GM12878 (cell line): Measurements from ENCODE around the gene SLC35A1. TPM values are rescaled to one million over a fixed set of nuclear protein-coding genes. Genes with fewer than 3 reads are reported as not detected.

ENCODE experiments used
- ATAC-seq: fragments of 200-7000 bp; cut with Tn5 transposase; 3 replicates; pipeline ENCODE4 v1.9.1; 2020; ENCODE audit warnings: mild to moderate bottlenecking, moderate library complexity
- Bru-seq: library from RNA; stranded (reverse); fragments of 400-500 nt; gene quantifications from one replicate; lab custom pipeline; 2021; lab: Mats Ljungman, UMichigan
- BruChase-seq, 2 experiments: library from RNA; stranded (reverse); fragments of 400-500 nt; gene quantifications; one replicate each; lab custom pipeline; 2021; lab: Mats Ljungman, UMichigan
- BruUV-seq: library from RNA; stranded (reverse); fragments of 400-500 nt; replicated peaks from 2 replicates; lab custom pipeline; 2021; lab: Mats Ljungman, UMichigan
- CTCF ChIA-PET: fragments of 300-600 bp; sonication (Branson Sonifier 250); formaldehyde crosslinking; extraction: SDS; loops from one replicate; lab custom pipeline; 2021; ENCODE audit warnings: inconsistent platforms; lab: Yijun Ruan, JAX
- POLR2A ChIA-PET: fragments of 350-600 bp; formaldehyde crosslinking; extraction: SDS; loops from one replicate; lab custom pipeline; 2021; ENCODE audit warnings: inconsistent platforms; lab: Charles Lee
- RAD21 ChIA-PET: fragments of 300-600 bp; sonication (Branson Sonifier 250); formaldehyde crosslinking; loops from one replicate; lab custom pipeline; 2023; ENCODE audit warnings: antibody characterized with exemption; ENCODE audit not compliant: unreplicated experiment; lab: Charles Lee
- SMC1A ChIA-PET: fragments of 300-600 bp; sonication (Branson Sonifier 250); formaldehyde crosslinking; loops from one replicate; lab custom pipeline; 2023; ENCODE audit not compliant: unreplicated experiment, uncharacterized antibody; lab: Charles Lee
- DNase-seq: peaks from one replicate; pipeline ENCODE4 v3.0.0-alpha.2; 2011; ENCODE audit warnings: low read depth, low spot score
- FAIRE-seq: peaks from 3 replicates; lab custom pipeline; 2011; peaks lifted over from hg19 to GRCh38; lab: Jason Lieb, UNC
- H2AFZ ChIP-seq: 2 replicates; pipeline ENCODE4 v1.6.0; 2011; ENCODE audit warnings: low read depth, low read length, control low read depth; ENCODE audit not compliant: control insufficient read depth
- H3K27ac ChIP-seq: 2 replicates; pipeline ENCODE4 v1.5.1; 2011; ENCODE audit warnings: control low read depth; ENCODE audit not compliant: control insufficient read depth, insufficient read depth
- H3K27me3 ChIP-seq, 2 experiments: replicated peaks in 1 of 2; 2 replicates each; pipeline versions ENCODE4 v1.6.0 to v1.6.1; 2011; ENCODE audit warnings: low read length in 1 of 2; ENCODE audit not compliant: control insufficient read depth in 2 of 2, insufficient read depth in 2 of 2
- H3K36me3 ChIP-seq, 2 experiments: 2 replicates each; pipeline ENCODE4 v1.5.1; 2011; ENCODE audit warnings: low read length in 1 of 2; ENCODE audit not compliant: control insufficient read depth in 2 of 2, insufficient read depth in 2 of 2
- H3K4me1 ChIP-seq: 2 replicates; pipeline ENCODE4 v1.6.1; 2011; ENCODE audit warnings: mild to moderate bottlenecking, low read length, moderate library complexity, mixed read lengths; ENCODE audit not compliant: control insufficient read depth, insufficient read depth
- H3K4me2 ChIP-seq: 2 replicates; pipeline ENCODE4 v1.6.0; 2011; ENCODE audit warnings: control low read depth; ENCODE audit not compliant: control insufficient read depth, insufficient read depth
- H3K4me3 ChIP-seq: fragments of 200-600 bp; sonication (generic); 2 replicates; pipeline ENCODE4 v1.5.1; 2016
- H3K79me2 ChIP-seq: 2 replicates; pipeline ENCODE4 v1.6.0; 2011; ENCODE audit warnings: low read length; ENCODE audit not compliant: control insufficient read depth, insufficient read depth
- H3K9ac ChIP-seq: 2 replicates; pipeline ENCODE4 v1.8.0; 2011; ENCODE audit warnings: low read length, control low read depth, mixed read lengths; ENCODE audit not compliant: control insufficient read depth, insufficient read depth
- H3K9me3 ChIP-seq: replicated peaks from 3 replicates; pipeline ENCODE4 v1.5.1; 2011; ENCODE audit warnings: mild to moderate bottlenecking, low read length; ENCODE audit not compliant: control insufficient read depth, insufficient read depth
- H4K20me1 ChIP-seq: 2 replicates; pipeline ENCODE4 v1.6.0; 2011; ENCODE audit not compliant: control insufficient read depth, insufficient read depth
- ASH2L ChIP-seq: fragments of 300-600, 200-600 bp; sonication (generic); IDR thresholded peaks from 2 replicates; pipeline ENCODE4 v1.6.1; 2017; ENCODE audit warnings: low read depth, mild to moderate bottlenecking, borderline replicate concordance
- CEBPB ChIP-seq, 2 experiments: fragments of 150-350 bp in 1 of 2; IDR thresholded peaks; 2 replicates each; pipeline ENCODE4 v1.6.1; 2012 to 2014; ENCODE audit warnings: low read depth in 2 of 2, low read length in 2 of 2, borderline replicate concordance in 1 of 2, inconsistent platforms in 1 of 2
- CHD2 ChIP-seq: IDR thresholded peaks from 2 replicates; pipeline ENCODE4 v1.6.1; 2011; ENCODE audit warnings: low read depth, low read length, improper control_type of control experiment, borderline replicate concordance
- CHD4 ChIP-seq: fragments of 200-600 bp; sonication (generic); IDR thresholded peaks from 2 replicates; pipeline ENCODE4 v1.6.1; 2016; ENCODE audit warnings: mild to moderate bottlenecking
- CREB1 ChIP-seq: IDR thresholded peaks from 2 replicates; pipeline ENCODE4 v1.6.1; 2012; ENCODE audit warnings: low read depth, mild to moderate bottlenecking, inconsistent platforms
- IRF4 ChIP-seq: IDR thresholded peaks from 2 replicates; pipeline ENCODE4 v1.6.1; 2011; ENCODE audit warnings: low read depth, low read length
- NR2F1 ChIP-seq: fragments of 450-650 bp; conservative IDR thresholded peaks from 2 replicates; pipeline ENCODE4 v1.6.1; 2017; ENCODE audit warnings: mild to moderate bottlenecking
- POLR2AphosphoS2 ChIP-seq: IDR thresholded peaks from 2 replicates; pipeline ENCODE4 v1.6.1; 2011; ENCODE audit warnings: low read depth, mild to moderate bottlenecking, low read length, improper control_type of control experiment, moderate library complexity
- RELA ChIP-seq: fragments of 450-650 bp; IDR thresholded peaks from 2 replicates; pipeline ENCODE4 v1.8.0; 2014; ENCODE audit warnings: borderline replicate concordance; ENCODE audit not compliant: partially characterized antibody
- TCF3 ChIP-seq: IDR thresholded peaks from 2 replicates; pipeline ENCODE4 v1.6.1; 2012; ENCODE audit warnings: low read depth, mild to moderate bottlenecking, low read length, borderline replicate concordance; ENCODE audit not compliant: insufficient read depth
- YY1 ChIP-seq: IDR thresholded peaks from 2 replicates; pipeline ENCODE4 v1.6.1; 2011; ENCODE audit warnings: low read depth, mild to moderate bottlenecking, low read length
- WGBS: methylation state at CpG from one replicate; pipeline ENCODE4 v1.1.6; 2016; ENCODE audit warnings: low lambda C conversion rate; ENCODE audit not compliant: insufficient replicate concordance, insufficient coverage; ENCODE audit errors: missing lambda C conversion rate; 5-methylcytosine and 5-hydroxymethylcytosine counted together
- in situ Hi-C: fragments of 300-500 bp; cut with MboI; formaldehyde crosslinking; loops from 9 replicates; pipeline ENCODE4 v1.14.3; 2018; ENCODE audit warnings: mixed read lengths
- intact Hi-C: fragments of 100-400 bp; cut with micrococcal nuclease; formaldehyde crosslinking; loops from one replicate; pipeline ENCODE4 v1.14.2; 2022; ENCODE audit not compliant: unreplicated experiment
- long read RNA-seq, 2 experiments: library from polyadenylated mRNA; unstranded; transcript quantifications; one replicate each; pipeline ENCODE4 v2.0.0, GENCODE V29; 2019 to 2020
- polyA minus RNA-seq, 3 experiments: library from RNA; depleted of rRNA, polyadenylated mRNA; stranded (reverse); fragments of >200 nt; gene quantifications; 2 replicates each; pipeline ENCODE4 v1.2.3, GENCODE V29; 2011
- polyA plus RNA-seq, 11 experiments: library from polyadenylated mRNA; depleted of rRNA in 4 of 11; unstranded in 6 of 11; stranded (reverse) in 5 of 11; fragments of >200 nt; fragmentation: Nextera tagmentation in 4 of 11; fragmentation: Illumina TruSeq in 1 of 11; extraction: Ambion mirVana in 4 of 11; extraction: Trizol in 1 of 11; gene quantifications; 1 replicate in 1 of 11; 2 replicates in 10 of 11; pipeline versions ENCODE4 v1.2.1 to v1.2.3, GENCODE V29; 2011 to 2016; ENCODE audit warnings: inconsistent platforms in 2 of 11, missing spikeins in 2 of 11, low read depth in 1 of 11
- total RNA-seq, 4 experiments: library from RNA; depleted of rRNA in 3 of 4; stranded (reverse); fragments of >200 nt in 3 of 4; fragmentation: Illumina TruSeq in 1 of 4; extraction: Trizol in 1 of 4; gene quantifications; 2 replicates each; pipeline versions ENCODE4 v1.2.1 to v1.2.3, GENCODE V29; 2013 to 2021
- TF ChIP-seq, protein P1 (sequence below): fragments of 450-650 bp; IDR thresholded peaks from 2 replicates; pipeline ENCODE4 v1.6.1; 2017; ENCODE audit warnings: low read depth, mild to moderate bottlenecking, moderate library complexity
- TF ChIP-seq, protein P2 (sequence below): IDR thresholded peaks from 2 replicates; pipeline ENCODE4 v1.6.1; 2012; ENCODE audit warnings: low read depth, low read length, improper control_type of control experiment

The SLC35A1 gene, protein sequence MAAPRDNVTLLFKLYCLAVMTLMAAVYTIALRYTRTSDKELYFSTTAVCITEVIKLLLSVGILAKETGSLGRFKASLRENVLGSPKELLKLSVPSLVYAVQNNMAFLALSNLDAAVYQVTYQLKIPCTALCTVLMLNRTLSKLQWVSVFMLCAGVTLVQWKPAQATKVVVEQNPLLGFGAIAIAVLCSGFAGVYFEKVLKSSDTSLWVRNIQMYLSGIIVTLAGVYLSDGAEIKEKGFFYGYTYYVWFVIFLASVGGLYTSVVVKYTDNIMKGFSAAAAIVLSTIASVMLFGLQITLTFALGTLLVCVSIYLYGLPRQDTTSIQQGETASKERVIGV
- total RNA-seq (2013; cell fraction: nucleolus; rRNA removed), result 18.4 and 21.0 TPM in 2 replicates
- 7.1 and 8.5 TPM in 2 replicates for total RNA-seq (2014; rRNA removed)
- total RNA-seq (2014; rRNA removed; fragmentation: Illumina TruSeq; extraction: Trizol), result 9.5 and 10.0 TPM in 2 replicates
- total RNA-seq (2021), result 6.8 and 7.8 TPM in 2 replicates
- polyA plus RNA-seq (2011; ENCODE audit: low read depth), result 5.8 TPM
- polyA plus RNA-seq (2011; rRNA removed), result 25.0 and 34.1 TPM in 2 replicates
- polyA plus RNA-seq (2011; cell fraction: cytosol; rRNA removed), result 6.4 and 7.0 TPM in 2 replicates
- polyA plus RNA-seq (2011; cell fraction: nucleus; rRNA removed), result 15.1 and 16.9 TPM in 2 replicates
- 7.4 and 8.5 TPM in 2 replicates for polyA plus RNA-seq (2012)
- polyA plus RNA-seq (2014; fragmentation: Illumina TruSeq; extraction: Trizol), result 9.6 and 13.9 TPM in 2 replicates
- polyA plus RNA-seq (2014; fragmentation: Nextera tagmentation; extraction: Ambion mirVana), result 10 to 100 TPM; 15.1 to 28.0 TPM
- polyA plus RNA-seq (2014; rRNA removed), result 8.8 and 9.8 TPM in 2 replicates
- 10 to 100 TPM; 15.3 to 17.1 TPM for polyA plus RNA-seq (2016; fragmentation: Nextera tagmentation; extraction: Ambion mirVana)
- polyA minus RNA-seq (2011; rRNA and poly(A)+ RNA removed), result 6.5 and 8.2 TPM in 2 replicates
- polyA minus RNA-seq (2011; cell fraction: cytosol; rRNA and poly(A)+ RNA removed), result 3.0 and 4.0 TPM in 2 replicates
- polyA minus RNA-seq (2011; cell fraction: nucleus; rRNA and poly(A)+ RNA removed), result 5.0 and 6.8 TPM in 2 replicates
- percentile 74 among the genes with signal in this experiment for Bru-seq, nascent RNA
- BruChase-seq, experiment 1, labeled RNA remaining after a 6-hour chase, result percentile 89 among the genes with signal in this experiment
- BruChase-seq, experiment 2, labeled RNA remaining after a 2-hour chase, result percentile 91 among the genes with signal in this experiment
- long read RNA-seq, experiment 1, transcript SLC35A1-201 (8 exons, 1,851 nt), result major isoform, 9 of 10 reads
- long read RNA-seq, experiment 1, partial matches to known transcripts, result 0 of 10 reads
- long read RNA-seq, experiment 1, other reads (novel, unspliced or antisense), result 1 of 10 reads
- long read RNA-seq, experiment 2, transcript SLC35A1-201 (8 exons, 1,851 nt), result major isoform, 94 of 112 reads
- long read RNA-seq, experiment 2, partial matches to known transcripts, result 4 of 112 reads
- long read RNA-seq, experiment 2, other reads (novel, unspliced or antisense), result 12 of 112 reads

DNA sequence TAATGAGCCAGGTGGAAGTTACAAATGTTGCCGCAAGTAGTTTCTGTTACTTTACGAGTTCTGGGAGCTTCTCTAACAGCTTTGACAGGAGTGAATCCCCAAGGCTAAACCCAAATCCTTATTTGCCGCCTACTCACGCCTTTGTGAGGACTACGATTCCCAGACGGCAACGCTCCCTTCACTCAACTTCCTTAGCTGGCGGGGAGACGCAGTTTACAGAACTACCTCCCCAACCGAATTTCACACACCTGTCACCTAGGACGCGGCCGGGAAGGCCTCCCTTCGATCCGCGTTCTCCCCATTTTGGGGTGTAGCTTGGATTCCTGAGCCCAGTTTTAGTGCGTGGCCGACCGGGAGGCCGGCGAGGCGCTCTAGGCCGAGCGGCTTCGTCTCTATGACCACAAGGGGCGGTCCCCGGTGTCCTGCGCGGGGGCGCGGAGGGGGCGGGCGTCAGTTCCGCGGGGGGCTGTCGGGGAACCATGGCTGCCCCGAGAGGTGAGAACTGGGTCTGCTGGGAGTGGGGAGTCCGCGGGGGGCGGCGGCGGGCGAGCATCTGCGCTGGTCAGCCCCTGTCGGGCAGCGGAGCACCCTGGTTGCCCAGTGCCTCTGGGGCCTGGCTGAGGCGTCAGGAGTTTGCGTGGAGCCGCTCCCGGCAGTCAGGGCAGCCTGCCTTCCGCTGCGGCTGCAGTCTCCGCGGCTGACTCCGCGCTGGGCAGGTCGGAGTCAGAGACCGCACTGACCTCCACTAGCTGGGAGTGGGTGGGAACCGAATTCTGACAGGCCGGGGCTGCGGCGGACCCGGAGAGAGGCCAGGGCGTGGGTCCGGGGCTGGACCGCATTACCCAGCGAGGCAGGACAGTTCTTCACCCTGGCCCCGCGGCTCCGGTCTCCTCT, at the start of gene SLC35A1:
Gene SLC35A1 (plus strand): TSS at position 450 of the 894 bp plus-strand sequence. CDS start 30 bp downstream, at position 480.
- Histone ChIP-seq H3K36me3 (no peaks in the 10 kb centered on the region; a peak in 1 of 4 replicates), H3K27ac (peak within 1 kb of the TSS; percentile 72), H3K9me3 (no peaks in the 10 kb centered on the region), H3K9ac (peak within 1 kb of the TSS; percentile 75), H3K79me2 (peaks cover 9% of the 10 kb centered on the region), H3K4me2 (peak within 1 kb of the TSS; percentile 88), H3K27me3 (no peaks in the 10 kb centered on the region), H3K4me3 (peak within 1 kb of the TSS; percentile 97), H4K20me1 (no peaks in the 10 kb centered on the region), H3K4me1 (no peaks in the 10 kb centered on the region), H2AFZ (peak within 1 kb of the TSS; percentile 97)
- intact Hi-C loops (loop anchor here (1.0 to 2.0 kb wide), 2 partner anchors 80 to 150 kb away; partner anchors contain the start of gene SMIM8), in situ Hi-C loops (no loop called here)
- RAD21 ChIA-PET, result interaction anchor here (0.7 to 1.0 kb wide), 2 partner anchors 227 to 331 kb away, joined by 3 read pairs; no protein-coding TSS in a partner anchor
- POLR2A ChIA-PET, result interaction anchor here (0.6 to 1.1 kb wide), 3 partner anchors 117 to 1458 kb away, joined by 3 to 5 read pairs (median 4); partner anchors contain the start of genes ORC3 and RARS2
- WGBS, result under 1% methylated on average over 69 of the region's 70 CpGs
- ATAC-seq (peak; percentile 94), FAIRE-seq (peak; percentile 83), DNase-seq (peak; percentile 65)
- no TSS peak for BruUV-seq
- SMC1A ChIA-PET, result interaction anchor here (0.8 to 1.1 kb wide), 2 partner anchors 79 to 359 kb away, joined by 3 read pairs; no protein-coding TSS in a partner anchor
- CTCF ChIA-PET, result interaction anchor here (0.6 to 1.0 kb wide), 2 partner anchors 331 to 411 kb away, joined by 3 read pairs; no protein-coding TSS in a partner anchor
- TF ChIP-seq CREB1 (peak; percentile 63), POLR2AphosphoS2 (0 out of 2 replicates have a peak, but pooled peaks have one; percentile 39), IRF4 (peak; percentile 71), NR2F1 (peak; percentile 73), CHD4 (no peak), ASH2L (peak; percentile 81; the same call in 1 of the 2 replicates), CHD2 (0 out of 2 replicates have a peak, but pooled peaks have one; percentile 27), CEBPB (IDR thresholded peaks at IDR 0.05; ENCODE audit: borderline replicate concordance in 1 of 2, low read depth in 2 of 2, low read length in 2 of 2) (no peak), YY1 (peak; percentile 91), TCF3 (0 out of 2 replicates have a peak, but pooled peaks have one; percentile 40), RELA (peak; percentile 47)
- TF ChIP-seq, protein P1, sequence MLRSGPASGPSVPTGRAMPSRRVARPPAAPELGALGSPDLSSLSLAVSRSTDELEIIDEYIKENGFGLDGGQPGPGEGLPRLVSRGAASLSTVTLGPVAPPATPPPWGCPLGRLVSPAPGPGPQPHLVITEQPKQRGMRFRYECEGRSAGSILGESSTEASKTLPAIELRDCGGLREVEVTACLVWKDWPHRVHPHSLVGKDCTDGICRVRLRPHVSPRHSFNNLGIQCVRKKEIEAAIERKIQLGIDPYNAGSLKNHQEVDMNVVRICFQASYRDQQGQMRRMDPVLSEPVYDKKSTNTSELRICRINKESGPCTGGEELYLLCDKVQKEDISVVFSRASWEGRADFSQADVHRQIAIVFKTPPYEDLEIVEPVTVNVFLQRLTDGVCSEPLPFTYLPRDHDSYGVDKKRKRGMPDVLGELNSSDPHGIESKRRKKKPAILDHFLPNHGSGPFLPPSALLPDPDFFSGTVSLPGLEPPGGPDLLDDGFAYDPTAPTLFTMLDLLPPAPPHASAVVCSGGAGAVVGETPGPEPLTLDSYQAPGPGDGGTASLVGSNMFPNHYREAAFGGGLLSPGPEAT, result peak; percentile 65
- TF ChIP-seq, protein P2, sequence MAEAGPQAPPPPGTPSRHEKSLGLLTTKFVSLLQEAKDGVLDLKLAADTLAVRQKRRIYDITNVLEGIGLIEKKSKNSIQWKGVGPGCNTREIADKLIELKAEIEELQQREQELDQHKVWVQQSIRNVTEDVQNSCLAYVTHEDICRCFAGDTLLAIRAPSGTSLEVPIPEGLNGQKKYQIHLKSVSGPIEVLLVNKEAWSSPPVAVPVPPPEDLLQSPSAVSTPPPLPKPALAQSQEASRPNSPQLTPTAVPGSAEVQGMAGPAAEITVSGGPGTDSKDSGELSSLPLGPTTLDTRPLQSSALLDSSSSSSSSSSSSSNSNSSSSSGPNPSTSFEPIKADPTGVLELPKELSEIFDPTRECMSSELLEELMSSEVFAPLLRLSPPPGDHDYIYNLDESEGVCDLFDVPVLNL, result no peak
